A673 (cell line): ENCODE data around the gene HEXA. TPM values are rescaled to one million over a fixed set of nuclear protein-coding genes. Genes with fewer than 3 reads are reported as not detected.

Experiments used
- BruUV-seq: library from RNA; stranded (reverse); fragments of 400-500 nt; replicated peaks from 2 replicates; lab custom pipeline; 2021; lab: Mats Ljungman, UMichigan
- CTCF ChIA-PET: fragments of 300-600 bp; sonication (Branson Sonifier 250); formaldehyde crosslinking; loops from one replicate; lab custom pipeline; 2022; ENCODE audit warnings: antibody characterized with exemption; lab: Charles Lee
- POLR2A ChIA-PET: fragments of 300-600 bp; sonication (Branson Sonifier 250); formaldehyde crosslinking; loops from one replicate; lab custom pipeline; 2022; ENCODE audit warnings: antibody characterized with exemption; ENCODE audit not compliant: low non-redundant PET; lab: Charles Lee
- DNase-seq: peaks from one replicate; pipeline ENCODE4 v3.0.0-alpha.2; 2015; ENCODE audit warnings: low spot score
- H3K27ac ChIP-seq: fragments of 200-600 bp; sonication (generic); 2 replicates; pipeline ENCODE4 v1.5.1; 2016; ENCODE audit warnings: mixed run types, low read depth, mild to moderate bottlenecking, mixed read lengths, antibody characterized with exemption, low read length; ENCODE audit not compliant: poor library complexity, severe bottlenecking
- H3K27me3 ChIP-seq: fragments of 200-600 bp; sonication (generic); replicated peaks from 2 replicates; pipeline ENCODE4 v1.6.1; 2017; ENCODE audit warnings: mixed run types, low read depth, mild to moderate bottlenecking, mixed read lengths, antibody characterized with exemption, low read length; ENCODE audit not compliant: insufficient read depth, poor library complexity
- H3K36me3 ChIP-seq: fragments of 200-600 bp; sonication (generic); 2 replicates; pipeline ENCODE4 v1.6.1; 2016; ENCODE audit warnings: mixed run types, mild to moderate bottlenecking, mixed read lengths, antibody characterized with exemption, low read length; ENCODE audit not compliant: insufficient read depth, poor library complexity, severe bottlenecking
- H3K4me1 ChIP-seq: fragments of 200-600 bp; sonication (generic); 2 replicates; pipeline ENCODE4 v1.6.1; 2017; ENCODE audit warnings: mixed run types, mild to moderate bottlenecking, mixed read lengths, antibody characterized with exemption, low read length; ENCODE audit not compliant: insufficient read depth, poor library complexity, severe bottlenecking
- H3K4me3 ChIP-seq: fragments of 200-600 bp; sonication (generic); 2 replicates; pipeline ENCODE4 v1.5.1; 2016; ENCODE audit warnings: low read depth, mixed run types, mild to moderate bottlenecking, mixed read lengths, low read length; ENCODE audit not compliant: poor library complexity, severe bottlenecking
- H3K9me3 ChIP-seq: fragments of 200-600 bp; sonication (generic); 2 replicates; pipeline ENCODE4 v1.6.1; 2016; ENCODE audit warnings: mixed run types, low read depth, mild to moderate bottlenecking, mixed read lengths, antibody characterized with exemption, low read length; ENCODE audit not compliant: poor library complexity, severe bottlenecking
- CTCF ChIP-seq: fragments of 300-800, 200-600 bp; sonication (generic); conservative IDR thresholded peaks from 2 replicates; pipeline ENCODE4 v1.5.1; 2017; ENCODE audit warnings: low read depth, mild to moderate bottlenecking, antibody characterized with exemption, low read length, moderate library complexity, mixed read lengths
- EZH2 ChIP-seq: fragments of 200-600 bp; sonication (generic); IDR thresholded peaks from 2 replicates; pipeline ENCODE4 v1.6.1; 2017; ENCODE audit warnings: borderline replicate concordance, low read depth, mild to moderate bottlenecking, mixed read lengths, antibody characterized with exemption, low read length; ENCODE audit not compliant: poor library complexity, severe bottlenecking
- intact Hi-C: fragments of 100-400 bp; cut with micrococcal nuclease; formaldehyde crosslinking; loops from one replicate; pipeline ENCODE4 v1.10.0; 2022; ENCODE audit not compliant: unreplicated experiment
- total RNA-seq: library from RNA; stranded (reverse); gene quantifications from 2 replicates; pipeline ENCODE4 v1.2.3, GENCODE V29; 2021

HEXA gene
- total RNA-seq, 1 experiment from 2014 or later = 64.8 TPM

DNA sequence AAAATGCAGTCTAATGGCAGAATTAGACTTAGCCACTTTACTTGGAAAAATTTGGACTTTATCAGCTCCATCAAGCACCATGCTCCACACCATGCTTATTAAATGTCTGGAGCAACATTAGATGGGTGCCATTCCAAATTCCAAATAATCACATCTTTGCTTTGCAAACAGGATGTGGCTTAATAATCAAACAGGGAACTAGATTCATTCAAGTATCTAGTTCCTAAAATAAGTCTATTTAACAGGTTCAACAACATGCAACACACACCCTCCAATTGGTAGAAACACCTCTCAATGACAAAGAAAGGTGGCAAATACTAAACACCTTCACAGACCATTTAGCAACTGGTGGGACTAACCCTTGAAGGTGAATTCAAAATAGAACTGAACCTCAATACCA lies 3.5 kb downstream of the HEXA start:
- H3K27me3 ChIP-seq = no peaks in the 10 kb centered on the region
- no TSS peak for BruUV-seq
- H3K9me3 ChIP-seq = no peaks in the 10 kb centered on the region
- no peak overlapping the region for H3K4me3 ChIP-seq
- H3K4me1 ChIP-seq = peaks cover 12% of the 10 kb centered on the region
- no peaks in the 10 kb centered on the region for H3K36me3 ChIP-seq
- POLR2A ChIA-PET = no interaction called here
- CTCF ChIA-PET = no interaction called here
- TF ChIP-seq EZH2 = no peak
- H3K27ac ChIP-seq = no peak overlapping the region
- intact Hi-C loops = no loop called here
- DNase-seq = no peak

GRCh38 chr15:72369964-72370363 lies 5.8 kb downstream of the HEXA start:
- Histone ChIP-seq H3K27ac (no peak overlapping the region), H3K9me3 (no peaks in the 10 kb centered on the region), H3K4me1 (peaks cover 7% of the 10 kb centered on the region), H3K27me3 (no peaks in the 10 kb centered on the region), H3K4me3 (no peak overlapping the region), H3K36me3 (no peaks in the 10 kb centered on the region)
- DNase-seq = no peak
- TF ChIP-seq CTCF = no peak
- TF ChIP-seq EZH2 = no peak
- intact Hi-C loops = no loop called here
- ChIA-PET POLR2A (no interaction called here), CTCF (no interaction called here)
- no TSS peak for BruUV-seq

GRCh38 chr15:72368899-72369298 lies 6.9 kb downstream of the HEXA start:
- Histone ChIP-seq H3K27me3 (no peaks in the 10 kb centered on the region), H3K4me1 (no peaks in the 10 kb centered on the region), H3K9me3 (no peaks in the 10 kb centered on the region), H3K27ac (no peak overlapping the region), H3K4me3 (no peak overlapping the region), H3K36me3 (no peaks in the 10 kb centered on the region)
- POLR2A ChIA-PET = interaction anchor here (0.6 kb wide), 1 partner anchor 34 kb away, joined by 3 read pairs; no protein-coding TSS in a partner anchor
- TF ChIP-seq EZH2 = no peak
- no peak for TF ChIP-seq CTCF
- intact Hi-C loops = no loop called here
- CTCF ChIA-PET = no interaction called here
- no peak for DNase-seq
- BruUV-seq = no TSS peak

- POLR2A ChIA-PET = interaction anchor here (0.6 kb wide), 1 partner anchor 33 kb away, joined by 3 read pairs; no protein-coding TSS in a partner anchor
- Histone ChIP-seq H3K9me3 (no peaks in the 10 kb centered on the region), H3K4me1 (no peaks in the 10 kb centered on the region), H3K27ac (no peak overlapping the region), H3K27me3 (no peaks in the 10 kb centered on the region), H3K36me3 (no peaks in the 10 kb centered on the region), H3K4me3 (no peak overlapping the region)
- intact Hi-C loops = no loop called here
- no peak for DNase-seq
- BruUV-seq = no TSS peak
- CTCF ChIA-PET = no interaction called here
- TF ChIP-seq EZH2 = no peak
Observed at GRCh38 chr15:72368325-72368724, 7.5 kb downstream of the HEXA start.
